ENCODE measurements around the gene CREG2. TPM values are rescaled to one million over a fixed set of nuclear protein-coding genes. Genes with fewer than 3 reads are reported as not detected.

Gene CREG2
- total and polyA plus RNA-seq, 7 donors = 0.06 to 0.36 (median 0.28) TPM; not detected in 4

DNA sequence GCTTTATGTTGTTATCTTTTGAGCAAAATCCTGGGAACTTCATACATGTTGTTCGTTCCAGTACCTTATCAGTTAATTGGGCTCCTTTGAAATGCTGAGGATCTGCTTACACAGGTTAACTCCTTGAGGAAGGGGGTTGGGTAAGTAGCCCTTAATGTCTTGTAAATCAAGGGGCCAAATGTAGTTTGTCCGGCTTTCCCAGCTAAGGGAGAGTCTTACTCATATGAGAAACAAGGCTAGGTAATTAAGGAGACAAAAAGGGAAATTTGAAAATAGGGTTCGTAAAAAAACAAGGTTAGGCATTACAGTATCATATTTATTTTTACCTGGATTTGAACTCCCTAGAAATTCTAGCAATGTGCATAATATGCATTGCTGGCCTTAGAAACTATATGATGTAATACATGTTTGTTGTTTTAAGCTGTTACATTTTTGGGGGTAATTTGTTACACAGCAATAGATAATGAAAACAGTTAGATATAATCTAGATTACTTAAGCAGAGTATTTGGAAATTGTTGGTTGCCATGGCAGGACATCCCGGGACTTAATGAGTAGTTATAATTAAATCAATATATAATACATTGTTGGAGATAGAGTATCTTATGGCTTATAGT is 47.9 kb downstream of the CREG2 start:
- no peaks in the 10 kb centered on the region for H3K4me1 ChIP-seq
- H3K36me3 ChIP-seq = no peaks in the 10 kb centered on the region
- no peak for TF ChIP-seq CTCF (IDR thresholded peaks at IDR 0.05)
- TF ChIP-seq EP300 (IDR thresholded peaks at IDR 0.05) = no peak
- no peak for TF ChIP-seq POLR2A (IDR thresholded peaks at IDR 0.05)
- no peak for TF ChIP-seq POLR2AphosphoS5 (IDR thresholded peaks at IDR 0.05)
- H3K27ac ChIP-seq = no peak overlapping the region
- no peaks in the 10 kb centered on the region for H3K9me3 ChIP-seq
- intact Hi-C loops (cut with DNase I) = no loop called here
- DNase-seq = no peak
- no peak overlapping the region for H3K4me3 ChIP-seq
- no peaks in the 10 kb centered on the region for H3K27me3 ChIP-seq
- WGBS, 2 donors = 75 to 87% methylated on average over 4 of the region's 4 CpGs

DNA sequence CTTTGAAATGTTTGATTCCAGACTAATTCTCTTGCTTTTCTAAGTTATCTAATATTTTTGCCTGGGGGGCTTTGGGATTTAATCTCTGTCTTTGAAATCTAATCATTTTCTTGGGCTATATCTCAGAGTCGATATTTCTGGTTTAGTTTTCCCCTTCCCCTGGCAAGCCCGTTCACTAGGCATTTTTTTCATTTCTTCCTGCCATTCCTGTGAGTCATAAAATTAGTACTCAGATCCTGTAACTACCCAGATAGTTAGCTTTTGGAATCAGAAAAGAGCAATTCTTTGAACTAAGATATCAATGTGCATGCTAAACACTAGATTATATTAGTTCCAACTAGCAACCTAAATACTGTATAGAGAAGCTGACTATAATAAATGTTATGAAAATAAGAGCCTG is 49.4 kb downstream of the CREG2 start:
- WGBS, 2 donors = 66 to 78% methylated on average over 2 of the region's 2 CpGs
- Histone ChIP-seq H3K9me3 (no peaks in the 10 kb centered on the region), H3K4me1 (no peaks in the 10 kb centered on the region), H3K27ac (no peak overlapping the region), H3K36me3 (no peaks in the 10 kb centered on the region), H3K27me3 (no peaks in the 10 kb centered on the region), H3K4me3 (no peak overlapping the region)
- TF ChIP-seq POLR2A (IDR thresholded peaks at IDR 0.05) (no peak), POLR2AphosphoS5 (IDR thresholded peaks at IDR 0.05) (no peak), EP300 (IDR thresholded peaks at IDR 0.05) (no peak), CTCF (IDR thresholded peaks at IDR 0.05) (no peak)
- intact Hi-C loops (cut with DNase I) = no loop called here
- no peak for DNase-seq

- TF ChIP-seq CTCF (IDR thresholded peaks at IDR 0.05) (no peak), POLR2A (IDR thresholded peaks at IDR 0.05) (no peak), POLR2AphosphoS5 (IDR thresholded peaks at IDR 0.05) (no peak)
- intact Hi-C loops (cut with DNase I) = no loop called here
- Histone ChIP-seq H3K27me3 (no peaks in the 10 kb centered on the region), H3K4me1 (peaks cover 0 to 6% (median 0%) of the 10 kb centered on the region in 4 donors), H3K4me3 (no peak overlapping the region), H3K36me3 (no peaks in the 10 kb centered on the region), H3K27ac (no peak overlapping the region), H3K9me3 (no peaks in the 10 kb centered on the region)
- 67% methylated on average over 5 of the region's 5 CpGs for WGBS, 2 donors
- no peak for DNase-seq
Observed at GRCh38 chr2:101332885-101333766, 54.2 kb downstream of the CREG2 start.

DNA sequence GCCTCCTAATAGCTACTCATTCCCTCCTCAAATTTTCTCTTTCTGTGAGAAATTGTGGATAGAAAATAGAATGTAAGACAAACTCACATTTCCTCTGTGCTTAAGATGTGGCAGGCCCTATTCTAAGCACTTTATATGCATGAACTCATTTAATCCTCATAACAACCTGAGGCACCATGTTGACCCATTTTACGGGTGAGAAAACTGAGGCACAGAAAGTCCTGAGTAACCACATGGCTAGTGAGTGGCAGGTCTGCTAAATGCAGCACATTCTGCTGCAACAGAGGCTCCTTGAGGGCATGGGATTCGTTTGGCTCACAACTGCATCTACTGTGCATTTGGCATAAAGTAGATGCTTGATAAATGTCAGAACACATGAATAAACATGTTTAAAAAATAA is 56.1 kb downstream of the CREG2 start:
- peaks cover 0 to 6% (median 0%) of the 10 kb centered on the region in 4 donors for H3K4me1 ChIP-seq
- 87 to 91% methylated on average over 2 of the region's 2 CpGs for WGBS, 2 donors
- DNase-seq = no peak
- no peaks in the 10 kb centered on the region for H3K27me3 ChIP-seq
- peak overlapping the region in 1 of 4 donors; percentile 37 for H3K27ac ChIP-seq
- H3K4me3 ChIP-seq = no peak overlapping the region
- intact Hi-C loops (cut with DNase I) = no loop called here
- H3K9me3 ChIP-seq = no peaks in the 10 kb centered on the region
- no peak for TF ChIP-seq CTCF (IDR thresholded peaks at IDR 0.05)
- no peak for TF ChIP-seq POLR2AphosphoS5 (IDR thresholded peaks at IDR 0.05)
- TF ChIP-seq EP300 (IDR thresholded peaks at IDR 0.05) = no peak
- TF ChIP-seq POLR2A (IDR thresholded peaks at IDR 0.05) = no peak
- no peaks in the 10 kb centered on the region for H3K36me3 ChIP-seq

Data from sigmoid colon (tissue), 7 donors.